ENCODE results near the gene GPR3. TPM values are rescaled to one million over a fixed set of nuclear protein-coding genes. Genes with fewer than 3 reads are reported as not detected.

GPR3 gene
- polyA plus RNA-seq, 5 donors: 0.59 to 1.7 (median 1.1) TPM

- DNase-seq: no peak
These were observed 34.1 kb upstream of the GPR3 start for GRCh38 chr1:27358038-27358927.

GRCh38 chr1:27358928-27359313 is 33.5 kb upstream of the GPR3 start:
- no peak for DNase-seq

DNA sequence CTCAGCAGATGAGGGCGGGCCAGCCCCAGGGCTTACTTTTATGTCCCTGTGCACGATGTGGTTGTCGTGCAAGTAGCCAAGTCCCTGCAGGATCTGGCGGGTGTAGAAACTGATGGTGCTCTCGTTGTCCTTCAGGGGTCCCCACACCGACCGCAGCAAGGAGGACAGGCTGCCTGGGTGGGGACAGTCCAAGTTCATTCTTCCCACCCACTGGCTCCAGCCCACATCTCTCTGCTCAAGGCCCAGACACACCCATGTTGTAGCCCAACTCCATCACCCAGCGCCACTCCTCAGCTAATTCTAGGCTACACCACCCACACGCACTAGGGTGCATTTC is 32.6 kb upstream of the GPR3 start:
- no peak for DNase-seq

GRCh38 chr1:27360159-27361043 is 32.0 kb upstream of the GPR3 start:
- no peak for DNase-seq

DNA sequence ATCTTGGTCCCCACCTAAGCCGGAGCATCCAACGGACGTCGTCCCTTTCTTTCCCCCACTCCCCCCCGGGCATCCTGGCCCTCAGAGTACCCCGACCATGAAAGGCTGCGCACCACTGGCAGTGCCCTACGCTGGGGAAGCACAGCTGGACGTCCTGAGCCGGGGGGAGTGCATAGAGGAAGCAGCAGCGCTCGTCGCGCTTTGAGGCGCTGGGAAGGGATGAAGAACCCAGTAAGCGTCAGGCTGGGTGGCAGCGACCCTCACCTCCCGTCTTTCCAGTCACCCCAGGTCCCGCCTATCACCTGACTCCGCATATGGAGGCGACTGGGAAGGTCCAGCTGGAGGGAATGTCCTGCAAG is 31.4 kb upstream of the GPR3 start:
- no peak for DNase-seq

- no peak for DNase-seq
These were observed 30.9 kb upstream of the GPR3 start for GRCh38 chr1:27361553-27361952.

- DNase-seq: no peak
These were observed 28.4 kb upstream of the GPR3 start for GRCh38 chr1:27363766-27364695.

DNA sequence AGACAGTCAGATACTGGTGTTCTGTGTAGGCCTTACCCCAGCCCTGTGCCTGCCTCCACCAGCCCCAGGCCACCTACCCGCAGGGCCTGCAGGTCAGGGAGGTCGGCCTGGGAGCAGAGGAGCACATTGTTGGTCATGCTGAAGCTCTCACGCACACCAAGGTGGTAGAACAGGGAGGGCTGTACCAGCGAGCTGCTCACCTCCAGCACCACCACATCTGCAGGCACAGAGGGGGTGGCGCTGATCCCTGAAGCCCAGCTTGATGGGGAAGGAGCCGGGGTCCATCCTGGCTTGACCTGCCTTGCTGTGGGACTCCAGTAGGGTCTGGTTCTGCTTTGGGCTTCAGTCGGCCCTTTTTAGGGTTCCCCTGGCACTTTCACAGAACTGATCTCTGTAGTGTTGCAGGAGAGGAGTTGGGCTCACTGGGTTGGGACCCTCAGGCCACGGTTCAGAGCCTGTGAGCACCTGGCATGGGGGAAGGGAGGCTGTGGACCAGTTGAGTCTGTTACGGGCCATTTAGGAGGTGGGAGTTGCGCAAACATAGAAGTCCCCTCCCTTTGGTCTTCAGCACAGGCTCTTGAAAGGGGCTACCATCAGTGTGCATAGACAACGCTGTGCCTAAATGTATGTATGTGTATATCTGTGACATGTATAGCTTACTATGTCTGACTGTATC is 27.6 kb upstream of the GPR3 start:
- no peak for DNase-seq

GRCh38 chr1:27365372-27366112 is 26.9 kb upstream of the GPR3 start:
- peak; percentile 86 to 90 for DNase-seq

DNA sequence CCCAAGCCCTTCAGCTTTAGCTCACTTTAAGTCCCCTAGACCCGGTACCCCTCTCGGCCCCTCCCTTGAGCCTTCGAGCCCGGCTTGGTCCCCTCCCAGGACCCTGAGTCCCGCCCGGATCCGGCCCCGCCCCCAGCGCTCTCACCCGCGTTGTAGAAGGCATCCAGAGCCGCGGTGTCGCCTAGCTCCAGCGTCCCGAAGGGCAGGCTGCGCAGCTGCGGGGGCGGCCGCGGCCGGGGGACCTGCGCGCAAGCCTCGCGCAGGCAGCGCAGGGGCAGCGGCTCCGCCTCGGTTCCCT is 26.4 kb upstream of the GPR3 start:
- DNase-seq: peak; percentile 81 to 82

DNA sequence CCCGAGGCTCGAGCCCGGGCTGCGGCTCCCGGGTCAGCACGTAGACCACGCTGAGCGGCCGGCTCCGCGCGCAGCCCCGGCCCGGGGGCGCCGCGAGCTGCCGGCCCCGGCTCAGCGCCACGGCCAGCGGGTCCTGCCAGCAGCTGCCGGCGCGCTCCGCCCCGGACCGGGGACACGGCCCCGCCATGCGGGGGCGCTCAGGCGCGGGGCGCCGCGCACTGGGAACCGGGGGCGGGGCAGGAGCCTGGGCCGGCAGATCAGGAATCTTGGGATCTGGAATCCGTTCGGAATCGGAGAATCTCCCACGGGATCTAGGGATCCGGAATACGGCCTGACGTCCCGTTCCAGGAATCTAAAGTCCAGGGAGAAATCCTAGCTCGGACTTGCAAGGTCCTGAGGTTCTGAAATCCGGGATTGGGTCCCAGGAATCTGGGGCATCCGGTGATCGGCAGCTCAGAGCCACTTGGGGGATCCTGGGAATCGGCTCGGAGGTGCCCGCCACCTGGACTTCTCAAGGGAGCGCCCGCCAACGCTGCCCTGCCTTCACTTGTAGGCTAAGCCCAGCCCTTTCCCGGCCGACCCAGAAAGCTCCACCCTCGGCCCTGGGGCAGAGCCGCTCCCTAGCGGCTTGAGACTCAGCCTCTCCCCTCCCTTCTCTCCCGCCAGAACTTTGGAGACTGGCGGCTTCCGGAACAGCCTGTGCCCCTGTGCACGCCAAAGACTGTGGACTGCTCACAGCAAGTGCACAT is 25.8 kb upstream of the GPR3 start, which contains the start of gene MAP3K6:
MAP3K6 (minus strand) TSS at position 551 of the 749 bp plus-strand sequence; CDS start at position 187, 364 bp downstream.
- peak; percentile 62 to 64 for DNase-seq

GRCh38 chr1:27367160-27367650 is 25.2 kb upstream of the GPR3 start:
- DNase-seq: no peak

DNA sequence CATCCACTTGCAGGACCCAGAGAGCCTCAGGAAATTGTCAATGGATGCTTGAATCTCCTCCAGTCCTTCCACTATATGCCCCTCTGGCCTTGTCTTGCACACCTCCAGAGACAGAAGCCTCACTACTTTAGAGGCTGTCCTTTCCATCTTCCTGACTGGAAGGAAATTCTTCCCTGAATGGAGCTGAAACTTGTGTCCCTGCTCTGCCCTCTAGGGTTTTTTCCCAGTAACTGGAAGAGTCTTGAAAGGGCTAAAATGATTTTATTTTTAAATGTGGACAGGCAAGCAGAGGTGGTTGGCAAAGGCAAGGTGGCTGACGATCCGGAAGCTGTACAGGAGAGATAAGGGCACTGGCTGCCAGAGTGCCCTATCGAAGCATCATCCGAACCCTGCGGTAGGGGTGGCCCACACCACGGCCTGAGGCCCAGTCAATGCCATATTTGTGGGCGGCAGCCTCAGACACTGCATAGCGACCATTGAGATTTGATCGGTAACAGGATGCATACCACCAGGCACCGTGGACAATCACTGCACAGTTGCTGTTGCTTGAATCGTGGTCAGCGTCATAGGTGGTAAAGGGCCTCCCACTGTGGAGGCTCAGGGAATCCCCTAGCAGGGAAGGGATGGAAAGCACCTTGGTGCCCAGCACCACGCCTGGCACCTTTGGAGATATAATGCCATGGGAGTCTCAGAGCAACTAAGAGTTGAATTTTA is 23.4 kb upstream of the GPR3 start:
- no peak for DNase-seq

DNA sequence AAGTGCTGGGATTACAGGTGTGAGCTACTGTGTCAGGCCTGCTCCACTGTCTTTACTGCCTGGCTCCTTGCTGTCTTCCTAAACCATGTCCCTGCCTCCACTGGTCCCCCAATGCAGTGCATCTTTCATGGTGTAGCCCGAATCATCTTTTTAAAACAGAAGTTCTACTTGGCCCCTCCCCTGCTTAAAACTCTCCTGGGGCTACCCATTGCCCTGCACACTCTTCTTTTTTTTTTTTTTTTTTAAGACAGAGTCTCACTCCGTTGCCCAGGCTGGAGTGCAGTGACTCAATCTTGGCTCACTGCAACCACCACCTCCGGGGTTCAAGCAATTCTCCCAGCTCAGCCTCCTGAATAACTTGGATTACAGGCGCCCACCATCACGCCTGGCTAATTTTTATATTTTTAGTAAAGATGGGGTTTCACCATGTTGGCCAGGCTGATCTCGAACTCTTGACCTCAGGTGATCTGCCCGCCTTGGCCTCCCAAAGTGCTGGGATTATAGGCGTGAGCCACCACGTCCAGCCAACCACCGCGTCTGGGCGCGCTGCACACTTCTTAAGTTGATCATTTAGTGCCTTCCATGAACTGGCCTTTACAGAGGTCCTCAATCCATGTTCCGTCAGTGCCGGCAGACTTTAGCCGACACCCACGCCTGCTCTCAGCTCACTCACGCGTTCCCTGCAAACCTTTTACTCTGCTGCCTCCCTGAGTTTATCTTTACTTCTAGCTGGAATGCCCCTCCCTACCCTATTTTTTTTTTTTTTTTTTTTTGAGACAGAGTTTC is 20.2 kb upstream of the GPR3 start:
- DNase-seq: no peak

- DNase-seq: no peak
These were observed 19.4 kb upstream of the GPR3 start for GRCh38 chr1:27372808-27373690.

DNA sequence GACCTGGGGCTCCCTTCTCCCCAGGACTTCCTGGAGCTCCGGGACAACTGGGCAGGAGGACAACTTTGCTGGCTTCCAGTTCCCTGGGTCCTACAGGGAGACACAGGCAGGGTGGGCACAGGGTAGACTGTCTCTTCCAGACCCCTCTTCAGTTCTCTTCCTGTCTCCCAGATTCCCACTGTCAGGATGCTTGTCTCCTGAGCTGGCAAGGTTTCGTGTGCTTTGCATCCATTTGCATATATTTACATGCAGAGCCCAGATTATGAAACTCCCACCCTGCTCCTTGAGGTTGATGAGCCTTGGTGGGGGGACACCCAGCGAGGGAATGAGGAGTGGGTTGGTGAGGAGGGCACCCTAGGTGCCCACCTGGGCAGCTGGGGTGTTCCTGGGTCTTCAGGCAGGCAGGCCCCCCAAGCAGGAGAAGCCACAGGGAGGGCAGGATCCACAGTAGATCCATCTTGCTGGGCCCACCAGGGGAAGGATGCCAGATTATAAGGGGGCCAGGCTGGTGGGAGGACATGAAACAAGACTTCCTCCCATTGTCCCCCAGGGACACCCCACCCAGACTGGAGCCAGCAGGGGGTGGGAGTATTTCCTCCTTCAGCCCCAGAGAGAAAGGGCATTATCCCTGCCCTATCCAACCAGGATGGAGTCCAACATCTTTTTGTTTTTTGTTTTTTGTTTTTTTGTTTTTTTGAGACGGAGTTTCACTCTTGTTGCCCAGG is 17.9 kb upstream of the GPR3 start, which contains the start of gene FCN3:
FCN3 (minus strand) TSS at position 463 of the 725 bp plus-strand sequence; CDS start at position 457, 6 bp downstream.
- DNase-seq: no peak
